IMR-90 (cell line): ENCODE measurements around the gene ATP4A. TPM values are rescaled to one million over a fixed set of nuclear protein-coding genes. Genes with fewer than 3 reads are reported as not detected.

ENCODE experiments used
- ATAC-seq: fragments of 200-7000 bp; cut with Tn5 transposase; 2 replicates; pipeline ENCODE4 v1.9.1; 2020; ENCODE audit warnings: low read depth, mild to moderate bottlenecking, moderate library complexity
- BruUV-seq: library from RNA; stranded (reverse); fragments of 400-500 nt; replicated peaks from 2 replicates; lab custom pipeline; 2021; lab: Mats Ljungman, UMichigan
- CTCF ChIA-PET: fragments of 300-600 bp; formaldehyde crosslinking; extraction: SDS; loops from one replicate; lab custom pipeline; 2021; ENCODE audit warnings: antibody characterized with exemption; lab: Yijun Ruan, JAX
- POLR2A ChIA-PET: fragments of 300-600 bp; sonication (Branson Sonifier 250); formaldehyde crosslinking; loops from one replicate; lab custom pipeline; 2022; ENCODE audit warnings: antibody characterized with exemption; ENCODE audit not compliant: unreplicated experiment; lab: Charles Lee
- DNase-seq: peaks from one replicate; pipeline ENCODE4 v3.0.0; 2013
- H2AFZ ChIP-seq: replicated peaks from 2 replicates; pipeline ENCODE3; 2013; ENCODE audit warnings: low read length, mild to moderate bottlenecking; ENCODE audit not compliant: poor library complexity
- H2AK5ac ChIP-seq: 2 replicates; pipeline ENCODE4 v1.6.1; 2013; ENCODE audit warnings: low read depth, low read length, inconsistent platforms
- H2AK9ac ChIP-seq: replicated peaks from 2 replicates; pipeline ENCODE3; 2013; ENCODE audit warnings: mild to moderate bottlenecking, low read depth, low read length, moderate library complexity; ENCODE audit not compliant: poor library complexity
- H2BK120ac ChIP-seq: 2 replicates; pipeline ENCODE4 v1.6.1; 2013; ENCODE audit warnings: low read depth, low read length, inconsistent platforms
- H2BK15ac ChIP-seq: 3 replicates; pipeline ENCODE4 v1.6.1; 2013; ENCODE audit warnings: low read depth, low read length, inconsistent platforms
- H2BK20ac ChIP-seq: 2 replicates; pipeline ENCODE4 v1.6.1; 2013; ENCODE audit warnings: low read depth, mild to moderate bottlenecking, inconsistent platforms, low read length, moderate library complexity
- H2BK5ac ChIP-seq: 2 replicates; pipeline ENCODE4 v1.6.1; 2013; ENCODE audit warnings: mild to moderate bottlenecking, low read depth, low read length, inconsistent platforms; ENCODE audit not compliant: poor library complexity, severe bottlenecking
- H3K14ac ChIP-seq: replicated peaks from 2 replicates; pipeline ENCODE4 v1.6.1; 2013; ENCODE audit warnings: low read depth, low read length, inconsistent platforms
- H3K18ac ChIP-seq: 2 replicates; pipeline ENCODE4 v1.6.1; 2013; ENCODE audit warnings: low read depth, low read length, control low read depth
- H3K23ac ChIP-seq: 2 replicates; pipeline ENCODE4 v1.6.1; 2013; ENCODE audit warnings: low read depth, low read length, inconsistent platforms
- H3K27ac ChIP-seq: 2 replicates; pipeline ENCODE4 v1.5.1; 2013; ENCODE audit warnings: mild to moderate bottlenecking, control low read depth, low read length; ENCODE audit not compliant: insufficient read depth
- H3K27me3 ChIP-seq: 2 replicates; pipeline ENCODE4 v1.6.1; 2013; ENCODE audit warnings: low read length; ENCODE audit not compliant: control insufficient read depth, insufficient read depth
- H3K36me3 ChIP-seq: 2 replicates; pipeline ENCODE4 v1.6.1; 2013; ENCODE audit warnings: low read length, mixed read lengths; ENCODE audit not compliant: control insufficient read depth, insufficient read depth
- H3K4ac ChIP-seq: 2 replicates; pipeline ENCODE4 v1.6.1; 2013; ENCODE audit warnings: low read depth, low read length, inconsistent platforms
- H3K4me1 ChIP-seq: 2 replicates; pipeline ENCODE4 v1.6.1; 2013; ENCODE audit warnings: low read length, mixed read lengths; ENCODE audit not compliant: control insufficient read depth, insufficient read depth
- H3K4me2 ChIP-seq: 2 replicates; pipeline ENCODE4 v1.6.1; 2013; ENCODE audit warnings: low read depth, mild to moderate bottlenecking, control low read depth, low read length, moderate library complexity
- H3K4me3 ChIP-seq: 2 replicates; pipeline ENCODE4 v1.5.1; 2013; ENCODE audit warnings: low read depth, mild to moderate bottlenecking, control low read depth, low read length, moderate library complexity; ENCODE audit not compliant: insufficient read depth
- H3K56ac ChIP-seq: 2 replicates; pipeline ENCODE4 v1.6.1; 2013; ENCODE audit warnings: low read length, inconsistent platforms; ENCODE audit not compliant: insufficient read depth; ENCODE audit errors: extremely low read depth
- H3K79me1 ChIP-seq, 2 experiments: 2 replicates each; pipeline ENCODE4 v1.6.1; 2013; ENCODE audit warnings: low read length in 2 of 2, inconsistent platforms in 1 of 2, low read depth in 1 of 2
- H3K9ac ChIP-seq: 2 replicates; pipeline ENCODE4 v1.6.1; 2013; ENCODE audit warnings: low read depth, low read length, control low read depth
- H3K9me1 ChIP-seq: 2 replicates; pipeline ENCODE4 v1.6.1; 2013; ENCODE audit warnings: low read length, inconsistent platforms; ENCODE audit not compliant: insufficient read depth
- H3K9me3 ChIP-seq: 2 replicates; pipeline ENCODE4 v1.6.1; 2013; ENCODE audit warnings: low read length; ENCODE audit not compliant: control insufficient read depth, insufficient read depth
- H4K20me1 ChIP-seq: 2 replicates; pipeline ENCODE4 v1.6.1; 2013; ENCODE audit warnings: low read length, inconsistent platforms; ENCODE audit not compliant: insufficient read depth
- H4K5ac ChIP-seq: 2 replicates; pipeline ENCODE4 v1.6.1; 2013; ENCODE audit warnings: mild to moderate bottlenecking, low read depth, low read length, control low read depth
- H4K8ac ChIP-seq, 2 experiments: 2 replicates each; pipeline ENCODE4 v1.6.1; 2013; ENCODE audit warnings: low read depth in 2 of 2, low read length in 2 of 2, control low read depth in 1 of 2, inconsistent platforms in 1 of 2
- H4K91ac ChIP-seq: 2 replicates; pipeline ENCODE4 v1.6.1; 2013; ENCODE audit warnings: low read depth, low read length, inconsistent platforms; ENCODE audit not compliant: insufficient read depth
- BHLHE40 ChIP-seq: fragments of 150-350 bp; IDR thresholded peaks from 2 replicates; pipeline ENCODE4 v1.6.1; 2016; ENCODE audit warnings: mild to moderate bottlenecking, low read depth, low read length
- CEBPB ChIP-seq: IDR thresholded peaks from 2 replicates; pipeline ENCODE4 v1.6.1; 2012; ENCODE audit warnings: low read depth, low read length, improper control_type of control experiment
- CHD1 ChIP-seq: IDR thresholded peaks from 2 replicates; pipeline ENCODE4 v1.6.1; 2012; ENCODE audit warnings: low read depth, low read length, improper control_type of control experiment
- FOS ChIP-seq: fragments of 150-350 bp; IDR thresholded peaks from 2 replicates; pipeline ENCODE4 v1.6.1; 2016; ENCODE audit warnings: low read depth, low read length
- MAFK ChIP-seq: IDR thresholded peaks from 2 replicates; pipeline ENCODE4 v1.6.1; 2012; ENCODE audit warnings: low read depth, low read length, improper control_type of control experiment
- MAZ ChIP-seq: IDR thresholded peaks from 2 replicates; pipeline ENCODE4 v1.6.1; 2012; ENCODE audit warnings: low read depth, mild to moderate bottlenecking, low read length, improper control_type of control experiment, moderate library complexity, borderline replicate concordance
- MXI1 ChIP-seq: IDR thresholded peaks from 2 replicates; pipeline ENCODE4 v1.6.1; 2012; ENCODE audit warnings: low read depth, mild to moderate bottlenecking, low read length, moderate library complexity, borderline replicate concordance
- POLR2A ChIP-seq: IDR thresholded peaks from 2 replicates; pipeline ENCODE4 v1.6.1; 2012; ENCODE audit warnings: mild to moderate bottlenecking, low read depth, low read length
- RCOR1 ChIP-seq: IDR thresholded peaks from 2 replicates; pipeline ENCODE4 v1.6.1; 2012; ENCODE audit warnings: mild to moderate bottlenecking, low read length, improper control_type of control experiment; ENCODE audit not compliant: insufficient replicate concordance
- RFX5 ChIP-seq: IDR thresholded peaks from 2 replicates; pipeline ENCODE4 v1.8.0; 2012; ENCODE audit warnings: low read depth, mild to moderate bottlenecking, low read length, moderate library complexity
- WGBS, 2 experiments: methylation state at CpG; one replicate each; pipeline versions ENCODE4 v1.1.5 to v1.1.7; 2013; ENCODE audit warnings: missing lambda C conversion rate in 2 of 2; ENCODE audit not compliant: insufficient read length in 1 of 2; ENCODE audit errors: extremely low coverage in 2 of 2; 5-methylcytosine and 5-hydroxymethylcytosine counted together
- dilution Hi-C: fragments of 300-500 bp; cut with HindIII; formaldehyde crosslinking; loops from one replicate; pipeline ENCODE4 v1.14.3; 2018; ENCODE audit warnings: low sequenced_read_pairs; ENCODE audit not compliant: unreplicated experiment
- in situ Hi-C: fragments of 300-500 bp; cut with MboI; formaldehyde crosslinking; loops from 3 replicates; pipeline ENCODE4 v1.14.3; 2019; ENCODE audit warnings: low sequenced_read_pairs, inconsistent platforms, mixed read lengths
- intact Hi-C: fragments of 100-400 bp; cut with micrococcal nuclease; formaldehyde crosslinking; loops from 2 replicates; pipeline ENCODE4 v1.10.0; 2022
- polyA plus RNA-seq, 3 experiments: library from polyadenylated mRNA; depleted of rRNA; stranded (reverse); fragments of >200 nt; gene quantifications; 2 replicates each; pipeline ENCODE4 v1.2.3, GENCODE V29; 2012; ENCODE audit warnings: low replicate concordance in 1 of 3
- total RNA-seq: library from RNA; depleted of rRNA; stranded (reverse); fragments of >200 nt; gene quantifications from 2 replicates; pipeline ENCODE4 v1.2.3, GENCODE V29; 2012
- TF ChIP-seq, protein P1 (sequence below): conservative IDR thresholded peaks from 2 replicates; pipeline ENCODE4 v1.5.1; 2012; ENCODE audit warnings: mild to moderate bottlenecking, low read depth, low read length, improper control_type of control experiment
- TF ChIP-seq, protein P2 (sequence below): fragments of 150-350 bp; IDR thresholded peaks from 2 replicates; pipeline ENCODE4 v1.6.1; 2016; ENCODE audit warnings: low read depth, mild to moderate bottlenecking, low read length, moderate library complexity, borderline replicate concordance

The ATP4A gene
- total and polyA plus RNA-seq, 2 of the 4 experiments (the other 2 are of a cell fraction), result not detected

GRCh38 chr19:35539850-35540249 is 23.6 kb downstream of the ATP4A start:
- Histone ChIP-seq H3K4me3 (no peak overlapping the region), H3K27ac (no peak overlapping the region), H3K14ac (no peak overlapping the region), H3K4me2 (no peak overlapping the region), H2AK5ac (no peak overlapping the region), H4K20me1 (no peaks in the 10 kb centered on the region), H3K27me3 (no peaks in the 10 kb centered on the region), H3K9me1 (peaks cover 8% of the 10 kb centered on the region; the same call in 1 of the 2 replicates), H3K4ac (no peak overlapping the region), H3K23ac (no peak overlapping the region), H4K91ac (no peak overlapping the region), H3K18ac (no peak overlapping the region), H2AFZ (no peak overlapping the region), H3K4me1 (peaks cover 5% of the 10 kb centered on the region), H3K56ac (no peak overlapping the region), H2AK9ac (no peak overlapping the region), H2BK15ac (no peak overlapping the region), H3K9me3 (no peaks in the 10 kb centered on the region), H3K36me3 (peaks cover 2% of the 10 kb centered on the region; the same call in 1 of the 2 replicates), H3K9ac (no peak overlapping the region), H2BK20ac (no peak overlapping the region), H4K8ac (no peak overlapping the region), H4K5ac (no peak overlapping the region), H3K79me1 (peaks cover 11 to 21% of the 10 kb centered on the region in 2 experiments), H2BK5ac (no peak overlapping the region), H2BK120ac (no peak overlapping the region)
- DNase-seq, result no peak
- POLR2A ChIA-PET, result no interaction called here
- TF ChIP-seq BHLHE40 (no peak), RCOR1 (no peak), FOS (no peak), CHD1 (no peak), MAFK (no peak), CEBPB (no peak), POLR2A (no peak), RFX5 (no peak), MAZ (no peak), MXI1 (no peak)
- TF ChIP-seq, protein P1, sequence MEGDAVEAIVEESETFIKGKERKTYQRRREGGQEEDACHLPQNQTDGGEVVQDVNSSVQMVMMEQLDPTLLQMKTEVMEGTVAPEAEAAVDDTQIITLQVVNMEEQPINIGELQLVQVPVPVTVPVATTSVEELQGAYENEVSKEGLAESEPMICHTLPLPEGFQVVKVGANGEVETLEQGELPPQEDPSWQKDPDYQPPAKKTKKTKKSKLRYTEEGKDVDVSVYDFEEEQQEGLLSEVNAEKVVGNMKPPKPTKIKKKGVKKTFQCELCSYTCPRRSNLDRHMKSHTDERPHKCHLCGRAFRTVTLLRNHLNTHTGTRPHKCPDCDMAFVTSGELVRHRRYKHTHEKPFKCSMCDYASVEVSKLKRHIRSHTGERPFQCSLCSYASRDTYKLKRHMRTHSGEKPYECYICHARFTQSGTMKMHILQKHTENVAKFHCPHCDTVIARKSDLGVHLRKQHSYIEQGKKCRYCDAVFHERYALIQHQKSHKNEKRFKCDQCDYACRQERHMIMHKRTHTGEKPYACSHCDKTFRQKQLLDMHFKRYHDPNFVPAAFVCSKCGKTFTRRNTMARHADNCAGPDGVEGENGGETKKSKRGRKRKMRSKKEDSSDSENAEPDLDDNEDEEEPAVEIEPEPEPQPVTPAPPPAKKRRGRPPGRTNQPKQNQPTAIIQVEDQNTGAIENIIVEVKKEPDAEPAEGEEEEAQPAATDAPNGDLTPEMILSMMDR, result no peak
- TF ChIP-seq, protein P2, sequence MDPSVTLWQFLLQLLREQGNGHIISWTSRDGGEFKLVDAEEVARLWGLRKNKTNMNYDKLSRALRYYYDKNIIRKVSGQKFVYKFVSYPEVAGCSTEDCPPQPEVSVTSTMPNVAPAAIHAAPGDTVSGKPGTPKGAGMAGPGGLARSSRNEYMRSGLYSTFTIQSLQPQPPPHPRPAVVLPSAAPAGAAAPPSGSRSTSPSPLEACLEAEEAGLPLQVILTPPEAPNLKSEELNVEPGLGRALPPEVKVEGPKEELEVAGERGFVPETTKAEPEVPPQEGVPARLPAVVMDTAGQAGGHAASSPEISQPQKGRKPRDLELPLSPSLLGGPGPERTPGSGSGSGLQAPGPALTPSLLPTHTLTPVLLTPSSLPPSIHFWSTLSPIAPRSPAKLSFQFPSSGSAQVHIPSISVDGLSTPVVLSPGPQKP, result no peak
- intact Hi-C loops (no loop called here), dilution Hi-C loops (no loop called here), in situ Hi-C loops (no loop called here)
- no peak for ATAC-seq
- 60% methylated on average over 1 of the region's 12 CpGs; no CpG with 5 or more reads in 1 of the 2 experiments for WGBS, 2 experiments
- BruUV-seq, result no TSS peak
- CTCF ChIA-PET, result no interaction called here
